Body of pancreas (tissue), 4 donors: ENCODE results near the gene ARHGAP26.

ENCODE experiments used
- CTCF ChIP-seq, 7 experiments: fragments of 450-650 bp in 4 of 7; fragments of 200-600 bp in 3 of 7; sonication (generic) in 3 of 7; IDR thresholded peaks; one replicate each; pipeline ENCODE4 v1.5.1; 2016 to 2019; ENCODE audit warnings: antibody characterized with exemption in 7 of 7
- POLR2A ChIP-seq, 3 donors: fragments of 450-650 bp; IDR thresholded peaks; one replicate each; pipeline ENCODE4 v1.6.1; 2016; ENCODE audit warnings: antibody characterized with exemption in 3 of 3, mild to moderate bottlenecking in 2 of 3

GRCh38 chr5:142954455-142954854, 184.3 kb downstream of the ARHGAP26 start:
- no peak for TF ChIP-seq CTCF (IDR thresholded peaks at IDR 0.05)
- no peak for TF ChIP-seq POLR2A (IDR thresholded peaks at IDR 0.05)
